Keratinocyte (primary cell): ENCODE results near the gene ECE2.

Experiments
- EZH2 ChIP-seq: IDR thresholded peaks from one replicate; pipeline ENCODE4 v1.6.1; 2012; ENCODE audit warnings: inconsistent platforms, mild to moderate bottlenecking, low read length, moderate library complexity
- TF ChIP-seq, protein P1 (sequence below), 3 experiments: IDR thresholded peaks in 1 of 3; conservative IDR thresholded peaks in 1 of 3; optimal IDR thresholded peaks in 1 of 3; 2 replicates in 2 of 3; 3 replicates in 1 of 3; pipeline versions ENCODE3 to v1.5.1; 2011; ENCODE audit warnings: low read length in 3 of 3, mild to moderate bottlenecking in 3 of 3, moderate library complexity in 2 of 3, control low read depth in 1 of 3, inconsistent platforms in 1 of 3; ENCODE audit not compliant: insufficient read depth in 2 of 3; ENCODE audit errors: extremely low read depth in 1 of 3

DNA sequence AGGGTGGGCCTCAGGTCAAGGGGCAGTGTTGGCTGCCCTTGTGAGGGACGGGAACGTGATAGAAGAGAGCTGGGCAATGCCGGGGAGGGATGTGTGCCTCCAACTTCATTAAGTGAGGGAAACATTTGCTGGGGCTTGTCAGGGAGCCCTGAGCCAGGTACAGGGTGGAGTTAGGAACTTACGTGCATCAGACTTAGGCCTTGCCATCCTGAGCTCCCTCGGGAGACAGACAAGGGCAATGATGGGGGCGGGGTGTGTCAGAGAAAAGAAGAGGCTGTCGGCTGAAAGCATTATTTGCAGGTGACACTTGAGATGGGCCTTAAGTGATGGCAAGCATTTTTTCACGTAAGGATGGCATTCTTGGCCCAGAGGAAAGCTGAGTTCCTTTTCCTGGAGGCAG lies 63.2 kb downstream of the ECE2 start:
- TF ChIP-seq, protein P1, sequence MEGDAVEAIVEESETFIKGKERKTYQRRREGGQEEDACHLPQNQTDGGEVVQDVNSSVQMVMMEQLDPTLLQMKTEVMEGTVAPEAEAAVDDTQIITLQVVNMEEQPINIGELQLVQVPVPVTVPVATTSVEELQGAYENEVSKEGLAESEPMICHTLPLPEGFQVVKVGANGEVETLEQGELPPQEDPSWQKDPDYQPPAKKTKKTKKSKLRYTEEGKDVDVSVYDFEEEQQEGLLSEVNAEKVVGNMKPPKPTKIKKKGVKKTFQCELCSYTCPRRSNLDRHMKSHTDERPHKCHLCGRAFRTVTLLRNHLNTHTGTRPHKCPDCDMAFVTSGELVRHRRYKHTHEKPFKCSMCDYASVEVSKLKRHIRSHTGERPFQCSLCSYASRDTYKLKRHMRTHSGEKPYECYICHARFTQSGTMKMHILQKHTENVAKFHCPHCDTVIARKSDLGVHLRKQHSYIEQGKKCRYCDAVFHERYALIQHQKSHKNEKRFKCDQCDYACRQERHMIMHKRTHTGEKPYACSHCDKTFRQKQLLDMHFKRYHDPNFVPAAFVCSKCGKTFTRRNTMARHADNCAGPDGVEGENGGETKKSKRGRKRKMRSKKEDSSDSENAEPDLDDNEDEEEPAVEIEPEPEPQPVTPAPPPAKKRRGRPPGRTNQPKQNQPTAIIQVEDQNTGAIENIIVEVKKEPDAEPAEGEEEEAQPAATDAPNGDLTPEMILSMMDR (optimal IDR thresholded peaks at IDR 0.05 in 1 of 3, IDR thresholded peaks at IDR 0.05 in 1 of 3, conservative IDR thresholded peaks at IDR 0.05 in 1 of 3; ENCODE audit: extremely low read depth in 1 of 3, insufficient read depth in 2 of 3, low read length in 3 of 3): no peak
- TF ChIP-seq EZH2: no peak
